ENCODE data around the gene CAMTA1. TPM values are rescaled to one million over a fixed set of nuclear protein-coding genes. Genes with fewer than 3 reads are reported as not detected.

The CAMTA1 gene
- polyA plus RNA-seq, 1 donor from 2014 or later: 79.0 TPM

DNA sequence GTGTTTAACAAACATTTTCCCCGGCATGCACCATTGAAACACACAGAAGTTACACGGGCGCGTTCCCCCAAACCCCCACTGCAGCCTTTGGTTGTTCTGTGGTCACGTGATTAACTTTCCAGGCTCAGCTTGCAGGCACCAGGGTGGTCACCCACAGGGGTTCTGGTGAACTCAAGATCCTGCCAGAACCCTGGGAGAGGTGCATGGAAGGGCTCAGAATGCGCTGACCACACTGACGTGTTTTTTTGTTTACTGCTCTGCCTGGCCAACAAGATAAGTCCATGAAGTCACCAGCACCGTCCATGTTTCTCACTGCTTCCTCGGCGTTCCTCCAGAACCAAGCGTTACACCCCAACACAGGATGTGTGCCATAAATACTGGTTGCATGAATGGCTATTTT lies 756.4 kb downstream of the CAMTA1 start:
- H3K36me3 Mint-ChIP-seq: no peaks in the 10 kb centered on the region
- no peak overlapping the region for H3K27ac Mint-ChIP-seq
- no peak overlapping the region for H3K4me3 Mint-ChIP-seq
- H3K4me1 Mint-ChIP-seq: no peaks in the 10 kb centered on the region
- H3K27me3 Mint-ChIP-seq: peaks cover 5% of the 10 kb centered on the region
- no peaks in the 10 kb centered on the region for H3K9me3 Mint-ChIP-seq

DNA sequence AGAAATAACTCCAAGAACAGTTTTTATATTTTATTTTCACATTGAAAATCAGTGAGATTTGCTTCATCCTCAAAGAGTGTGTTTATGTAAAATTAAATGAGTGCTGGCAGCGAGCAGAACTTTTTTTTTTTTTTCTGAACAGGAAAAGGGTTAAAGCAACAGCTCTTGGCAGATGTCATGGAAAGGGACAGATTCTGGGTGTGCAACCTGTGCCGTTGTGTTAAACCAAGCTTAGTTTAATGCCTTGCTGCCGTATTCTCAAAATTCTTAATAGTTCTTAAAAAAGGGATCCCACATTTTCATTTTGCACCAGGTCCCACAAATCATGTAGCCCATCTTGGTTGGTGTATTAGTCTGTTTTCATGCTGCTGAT lies 758.5 kb downstream of the CAMTA1 start:
- H3K27me3 Mint-ChIP-seq: peaks cover 5% of the 10 kb centered on the region
- H3K27ac Mint-ChIP-seq: no peak overlapping the region
- H3K4me3 Mint-ChIP-seq: no peak overlapping the region
- H3K9me3 Mint-ChIP-seq: no peaks in the 10 kb centered on the region
- no peaks in the 10 kb centered on the region for H3K4me1 Mint-ChIP-seq
- no peaks in the 10 kb centered on the region for H3K36me3 Mint-ChIP-seq

DNA sequence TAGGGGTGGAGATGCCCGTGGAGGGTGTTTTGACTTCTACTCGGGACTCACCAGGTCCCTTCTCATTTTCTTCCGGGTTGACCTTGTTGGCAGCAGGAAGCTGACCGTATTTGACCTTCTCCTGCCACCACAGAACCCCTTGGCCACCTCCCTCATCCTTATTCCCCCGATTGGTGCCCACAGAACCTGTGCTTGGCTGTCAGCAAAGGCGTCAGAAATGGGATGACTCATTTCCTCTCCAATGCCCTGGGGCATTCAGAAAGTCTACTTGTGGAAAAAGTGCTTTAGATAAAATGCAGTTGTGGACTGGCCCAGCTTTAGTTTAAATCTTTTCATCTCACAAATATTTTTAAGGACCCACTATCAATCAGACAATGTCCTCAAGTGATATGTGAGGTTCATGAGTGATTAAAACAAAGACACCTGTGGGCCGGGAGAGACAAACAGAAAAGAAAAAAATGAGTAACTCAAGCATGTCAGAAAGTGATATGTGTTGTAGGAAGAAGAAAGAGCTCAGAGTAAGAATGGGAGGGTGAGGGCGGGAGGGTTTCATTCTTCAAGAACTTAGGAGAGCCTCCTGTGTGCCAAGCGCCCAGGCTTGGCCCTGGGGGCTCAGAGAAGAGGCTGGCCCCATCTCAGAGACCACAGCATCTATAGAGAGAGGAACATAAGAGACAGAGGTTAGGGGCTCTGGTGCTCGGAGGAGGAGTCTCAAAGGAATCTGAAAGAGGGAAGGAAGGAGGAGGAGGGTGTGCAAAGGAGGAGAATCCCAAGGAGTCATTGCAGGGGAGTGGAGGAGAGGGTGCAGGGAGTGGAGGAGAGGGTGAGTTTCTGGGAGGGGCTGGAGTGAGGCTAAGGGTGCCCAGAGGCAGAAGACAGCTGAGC lies 764.3 kb downstream of the CAMTA1 start:
- no peak overlapping the region for H3K4me3 Mint-ChIP-seq
- peaks cover 0 to 2% (median 0%) of the 10 kb centered on the region in 3 donors for H3K9me3 Mint-ChIP-seq
- H3K36me3 Mint-ChIP-seq: peaks cover 3% of the 10 kb centered on the region
- peaks cover 0 to 1% (median 0%) of the 10 kb centered on the region in 3 donors for H3K4me1 Mint-ChIP-seq
- H3K27me3 Mint-ChIP-seq: peaks cover 4% of the 10 kb centered on the region
- H3K27ac Mint-ChIP-seq: no peak overlapping the region

DNA sequence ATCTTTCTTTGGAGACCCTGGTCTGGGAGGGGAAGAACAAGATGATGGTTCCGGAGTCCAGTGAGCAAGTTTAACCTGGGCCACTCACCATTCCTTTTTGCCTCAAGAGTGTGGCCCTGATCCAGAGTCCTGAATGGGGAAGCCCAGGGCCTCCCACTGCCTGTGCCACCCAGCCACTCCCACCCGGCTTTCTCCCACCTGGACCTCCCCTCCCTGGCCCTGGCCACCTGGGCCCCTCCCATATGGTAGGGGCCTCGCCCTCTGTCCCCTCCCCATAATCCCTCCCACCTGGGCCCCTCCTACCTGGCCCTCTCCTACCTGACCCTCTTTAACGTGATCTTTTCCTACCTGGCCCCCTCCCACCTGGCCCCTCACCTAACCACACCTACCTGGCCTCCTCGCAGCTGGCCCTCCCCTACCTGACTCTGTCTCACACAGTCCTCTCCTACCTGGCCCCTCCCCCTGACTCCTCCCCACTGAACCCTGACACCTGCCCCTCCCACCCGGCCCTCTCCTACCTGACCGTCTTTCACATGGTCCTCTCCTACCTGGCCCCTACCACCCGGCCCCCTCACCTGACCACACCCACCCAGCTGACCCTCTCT lies 765.1 kb downstream of the CAMTA1 start:
- Mint-ChIP-seq H3K4me1 (peaks cover 0 to 1% (median 0%) of the 10 kb centered on the region in 3 donors), H3K27ac (no peak overlapping the region), H3K4me3 (no peak overlapping the region), H3K27me3 (peaks cover 3% of the 10 kb centered on the region), H3K9me3 (peaks cover 0 to 2% (median 0%) of the 10 kb centered on the region in 3 donors), H3K36me3 (peaks cover 3% of the 10 kb centered on the region)

DNA sequence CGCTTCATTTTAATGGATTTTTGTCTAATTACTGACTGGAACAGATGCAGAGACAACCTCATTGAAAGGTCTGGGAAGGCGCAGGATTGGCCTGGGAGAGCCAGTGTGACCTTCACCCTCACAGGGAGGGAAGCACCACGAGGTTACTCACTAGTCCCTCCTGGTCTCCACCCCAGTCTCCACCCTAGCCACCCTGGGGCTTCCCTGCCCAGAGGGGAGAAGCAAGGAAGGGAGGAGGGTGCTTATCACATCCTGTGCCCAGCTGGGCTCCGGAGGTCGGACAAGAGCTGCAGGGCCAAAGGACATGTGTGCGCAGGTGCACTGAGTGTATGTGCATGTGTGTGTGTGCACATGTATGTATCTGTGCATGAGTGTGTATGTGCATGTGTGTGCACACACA lies 765.7 kb downstream of the CAMTA1 start:
- Mint-ChIP-seq H3K9me3 (peaks cover 0 to 2% (median 0%) of the 10 kb centered on the region in 3 donors), H3K4me1 (peaks cover 0 to 1% (median 0%) of the 10 kb centered on the region in 3 donors), H3K27me3 (peaks cover 6% of the 10 kb centered on the region), H3K36me3 (peaks cover 3% of the 10 kb centered on the region), H3K4me3 (no peak overlapping the region), H3K27ac (no peak overlapping the region)

DNA sequence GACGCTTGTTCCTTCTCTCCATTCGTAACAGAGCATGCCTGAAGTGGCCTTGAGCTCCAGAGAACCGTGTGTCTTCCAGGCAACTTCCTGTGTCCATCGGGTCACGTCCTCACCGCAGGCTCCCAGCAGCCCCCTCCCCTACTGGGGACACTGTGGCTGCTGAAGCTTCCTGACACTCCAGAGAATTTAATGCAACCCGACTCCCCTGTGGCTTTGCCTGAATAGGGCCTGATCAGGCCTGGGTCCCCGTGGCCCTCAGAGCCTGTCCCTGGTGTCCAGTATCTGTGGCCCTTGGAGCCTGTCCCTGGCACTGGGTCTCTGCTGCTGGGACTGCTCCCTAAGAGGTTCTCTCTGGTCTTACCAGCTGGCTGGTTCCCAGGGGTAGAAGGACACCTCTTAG lies 766.2 kb downstream of the CAMTA1 start:
- H3K27me3 Mint-ChIP-seq: peaks cover 7% of the 10 kb centered on the region
- no peak overlapping the region for H3K27ac Mint-ChIP-seq
- H3K9me3 Mint-ChIP-seq: peaks cover 0 to 2% (median 0%) of the 10 kb centered on the region in 3 donors
- peaks cover 0 to 1% (median 0%) of the 10 kb centered on the region in 3 donors for H3K4me1 Mint-ChIP-seq
- H3K36me3 Mint-ChIP-seq: peaks cover 3% of the 10 kb centered on the region
- H3K4me3 Mint-ChIP-seq: peak overlapping the region in 1 of 4 donors; percentile 32

DNA sequence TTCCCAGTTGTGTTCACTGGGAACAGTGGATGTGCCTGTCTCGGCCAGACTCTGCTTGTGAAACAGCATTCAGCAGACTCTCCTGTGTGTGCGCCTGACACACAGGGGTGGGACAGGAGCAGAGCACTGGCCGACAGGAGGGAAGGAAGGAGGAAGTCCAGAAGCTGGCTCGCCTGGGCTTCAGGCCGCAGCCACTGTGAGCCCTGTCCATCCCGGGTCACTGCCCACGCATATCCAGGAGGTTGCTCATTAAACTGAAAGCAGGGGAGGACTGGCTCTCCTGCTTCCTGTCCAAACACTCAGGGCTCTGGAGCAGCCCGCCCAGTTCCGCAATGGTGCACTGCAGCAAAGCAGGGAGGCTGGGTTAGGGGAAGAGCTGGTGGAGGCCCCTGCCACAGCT lies 767.1 kb downstream of the CAMTA1 start:
- H3K27me3 Mint-ChIP-seq: peaks cover 7% of the 10 kb centered on the region
- no peak overlapping the region for H3K27ac Mint-ChIP-seq
- no peak overlapping the region for H3K4me3 Mint-ChIP-seq
- peaks cover 0 to 1% (median 0%) of the 10 kb centered on the region in 3 donors for H3K4me1 Mint-ChIP-seq
- H3K9me3 Mint-ChIP-seq: peaks cover 0 to 2% (median 0%) of the 10 kb centered on the region in 3 donors
- H3K36me3 Mint-ChIP-seq: peaks cover 3% of the 10 kb centered on the region

DNA sequence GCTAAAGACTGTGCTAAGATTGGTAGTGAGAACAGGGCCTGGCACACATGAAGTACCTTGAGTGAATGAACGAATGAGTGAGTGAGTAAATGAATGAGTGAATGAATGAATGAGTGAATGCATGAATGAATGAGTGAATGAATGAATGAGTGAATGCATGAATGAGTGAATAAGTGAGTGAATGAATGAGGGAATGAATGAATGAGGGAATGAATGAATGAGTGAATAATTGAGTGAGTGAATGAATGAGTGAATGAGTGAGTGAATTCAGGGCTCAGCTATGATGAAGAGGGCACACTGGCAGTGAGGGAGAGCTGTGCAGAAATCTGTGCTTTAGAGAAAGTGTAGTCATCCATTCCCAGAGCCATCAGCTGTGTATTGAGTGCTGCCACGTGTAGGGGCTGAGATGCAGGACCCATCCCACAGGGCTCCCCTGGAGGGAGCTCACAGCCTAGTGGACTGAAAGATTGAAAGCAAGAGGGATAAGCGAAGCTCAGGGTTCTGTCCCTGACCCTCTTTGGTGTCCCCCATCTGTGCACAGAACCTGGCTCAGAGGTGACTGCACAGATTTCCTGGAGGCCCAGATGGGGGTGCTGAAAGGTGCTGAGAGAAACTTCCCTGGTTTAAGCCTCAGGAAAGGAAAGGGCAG lies 767.9 kb downstream of the CAMTA1 start:
- Mint-ChIP-seq H3K27ac (no peak overlapping the region), H3K36me3 (peaks cover 3% of the 10 kb centered on the region), H3K4me3 (peak overlapping the region in 1 of 4 donors; percentile 63), H3K27me3 (peaks cover 7% of the 10 kb centered on the region), H3K9me3 (peaks cover 0 to 2% (median 0%) of the 10 kb centered on the region in 3 donors), H3K4me1 (peaks cover 0 to 1% (median 0%) of the 10 kb centered on the region in 3 donors)

DNA sequence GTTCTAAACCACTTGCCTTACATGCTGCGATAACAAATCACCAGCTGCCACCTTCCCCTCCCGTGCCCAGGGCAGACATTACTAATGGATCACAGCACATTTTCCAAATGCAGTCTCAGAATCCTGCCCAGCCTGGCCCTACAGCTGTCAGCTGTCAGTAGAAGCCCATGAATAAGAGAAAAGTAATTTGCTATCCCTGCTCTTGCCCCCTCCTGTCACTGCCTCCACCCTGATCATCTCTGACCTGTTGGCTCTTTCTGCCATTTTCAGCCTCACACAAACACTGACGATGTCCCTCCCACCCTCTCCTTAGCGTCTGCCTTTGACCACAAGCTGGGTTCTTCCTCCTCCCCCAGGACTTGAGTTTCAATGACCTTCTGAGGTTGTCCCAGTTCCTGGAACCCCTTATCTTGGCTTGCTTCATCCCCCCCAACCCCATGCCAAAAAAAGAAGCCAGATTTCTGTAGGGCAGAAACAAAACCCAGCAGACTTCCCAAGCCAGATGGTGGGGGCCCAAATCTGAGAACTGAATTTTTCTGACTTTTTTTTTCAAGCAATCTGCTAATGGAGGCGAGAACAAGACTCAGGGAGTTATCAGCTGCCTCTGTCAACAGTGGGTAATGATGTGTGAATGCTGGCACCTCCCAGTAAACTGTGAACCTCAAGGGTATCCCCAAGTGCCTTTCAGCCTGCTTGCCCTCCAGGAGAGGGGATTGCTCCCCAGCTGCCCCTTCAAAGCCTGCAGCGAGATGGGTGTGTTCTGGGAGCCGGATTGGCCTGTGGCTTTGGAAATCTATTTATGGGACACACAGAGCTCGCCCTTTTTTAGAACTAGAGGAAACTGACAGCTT lies 769.4 kb downstream of the CAMTA1 start:
- H3K36me3 Mint-ChIP-seq: peaks cover 3% of the 10 kb centered on the region
- peak overlapping the region in 1 of 4 donors; percentile 47 for H3K4me3 Mint-ChIP-seq
- peaks cover 0 to 1% (median 0%) of the 10 kb centered on the region in 3 donors for H3K4me1 Mint-ChIP-seq
- no peak overlapping the region for H3K27ac Mint-ChIP-seq
- peaks cover 9% of the 10 kb centered on the region for H3K27me3 Mint-ChIP-seq
- H3K9me3 Mint-ChIP-seq: peaks cover 0 to 2% (median 0%) of the 10 kb centered on the region in 3 donors

DNA sequence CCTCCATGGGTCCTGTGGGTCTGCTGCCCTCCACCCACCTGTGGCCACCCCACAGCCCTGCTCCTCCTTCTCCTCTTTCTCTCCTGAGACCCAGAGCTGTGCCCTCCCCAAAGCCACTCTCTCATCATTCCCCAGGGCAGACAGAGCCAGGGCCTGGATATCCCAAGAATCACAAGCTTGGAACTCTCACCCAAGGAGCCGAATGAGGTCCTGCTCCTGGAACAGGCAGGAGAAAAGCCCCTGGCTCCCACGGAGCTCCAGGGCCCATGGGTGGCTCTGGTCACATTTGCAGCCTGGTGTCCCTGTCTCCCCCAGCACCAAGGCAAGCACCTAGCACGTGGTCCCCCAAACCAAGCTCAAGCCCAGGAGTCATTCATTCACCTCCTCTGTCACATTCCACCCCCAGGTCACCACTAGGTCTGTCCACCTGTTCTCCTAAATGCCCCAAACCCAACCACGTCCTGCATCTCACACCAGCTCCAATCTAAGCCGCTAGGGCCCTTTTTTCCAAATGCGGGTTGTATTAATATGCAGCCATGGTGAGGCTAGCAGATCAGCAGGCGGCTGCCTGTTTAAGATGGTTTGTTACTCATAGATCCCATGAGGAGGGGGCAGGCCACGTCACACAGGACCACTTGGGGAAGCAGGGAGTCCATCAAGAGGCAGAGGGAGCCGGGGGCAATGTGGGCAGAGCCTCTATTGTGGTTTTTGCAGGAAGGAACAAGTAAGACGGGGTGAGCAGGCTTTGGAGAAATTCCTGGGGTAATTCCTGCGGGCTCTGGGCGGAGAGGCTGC lies 770.3 kb downstream of the CAMTA1 start:
- Mint-ChIP-seq H3K4me1 (peaks cover 0 to 1% (median 0%) of the 10 kb centered on the region in 3 donors), H3K9me3 (peaks cover 0 to 2% (median 0%) of the 10 kb centered on the region in 3 donors), H3K36me3 (peaks cover 3% of the 10 kb centered on the region), H3K27ac (peak overlapping the region in 1 of 3 donors; percentile 74), H3K4me3 (peak overlapping the region in 1 of 4 donors; percentile 49), H3K27me3 (peaks cover 5% of the 10 kb centered on the region)

DNA sequence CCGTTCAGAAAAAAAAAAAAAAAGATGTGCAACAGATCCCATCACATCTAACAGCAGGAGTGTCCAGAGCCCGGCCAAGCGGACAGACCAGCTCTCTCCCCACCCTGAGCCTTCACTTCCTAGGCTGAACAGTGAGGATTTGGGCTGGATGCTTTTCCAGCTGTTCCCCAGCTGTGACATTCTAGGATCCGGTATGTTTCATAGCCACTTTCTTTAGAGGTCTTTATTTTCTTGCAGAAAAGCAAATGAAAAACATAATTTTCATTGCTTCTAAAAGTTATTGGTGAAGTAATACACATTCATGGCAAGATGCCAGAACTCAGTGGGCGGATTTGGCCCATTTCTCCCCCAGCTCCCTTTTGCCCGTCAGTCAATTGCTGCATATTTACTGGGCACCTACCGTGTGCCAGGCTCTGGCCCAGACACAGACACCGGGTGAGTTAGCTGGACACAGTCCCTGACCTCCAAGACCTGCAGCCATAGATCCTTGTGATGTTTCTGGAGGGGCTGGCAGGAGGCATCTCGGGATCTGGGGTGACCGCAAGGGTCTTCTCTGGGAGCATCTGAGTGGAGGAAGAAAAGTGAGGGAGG lies 772.1 kb downstream of the CAMTA1 start:
- Mint-ChIP-seq H3K4me3 (no peak overlapping the region), H3K27ac (no peak overlapping the region), H3K9me3 (peaks cover 0 to 2% (median 0%) of the 10 kb centered on the region in 3 donors), H3K27me3 (peaks cover 5% of the 10 kb centered on the region), H3K4me1 (peaks cover 0 to 1% (median 0%) of the 10 kb centered on the region in 3 donors), H3K36me3 (peaks cover 3% of the 10 kb centered on the region)

DNA sequence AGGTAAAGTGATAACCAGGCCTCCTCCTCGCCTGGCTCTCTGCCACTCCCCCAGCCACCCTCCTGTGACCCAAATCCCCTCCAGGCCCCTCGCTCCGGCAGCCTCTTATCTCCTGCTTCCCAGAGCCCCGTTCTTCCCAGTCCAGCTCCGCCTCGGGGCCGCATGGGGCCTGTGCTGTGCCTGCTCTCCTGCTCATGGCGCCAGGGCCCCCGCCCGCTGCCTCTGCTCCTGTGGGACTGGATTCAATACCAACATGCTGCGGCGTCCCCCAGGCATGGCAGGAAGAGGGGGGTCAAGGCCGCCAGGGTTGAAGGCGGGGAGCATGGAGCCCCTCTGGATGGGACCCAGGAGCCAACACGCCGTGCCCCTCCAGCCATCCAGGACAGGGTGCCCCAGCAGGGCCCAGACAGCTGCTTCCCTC lies 772.8 kb downstream of the CAMTA1 start:
- Mint-ChIP-seq H3K4me1 (no peaks in the 10 kb centered on the region), H3K27me3 (peaks cover 5% of the 10 kb centered on the region), H3K27ac (no peak overlapping the region), H3K36me3 (peaks cover 3% of the 10 kb centered on the region), H3K9me3 (peaks cover 0 to 2% (median 0%) of the 10 kb centered on the region in 3 donors), H3K4me3 (no peak overlapping the region)

DNA sequence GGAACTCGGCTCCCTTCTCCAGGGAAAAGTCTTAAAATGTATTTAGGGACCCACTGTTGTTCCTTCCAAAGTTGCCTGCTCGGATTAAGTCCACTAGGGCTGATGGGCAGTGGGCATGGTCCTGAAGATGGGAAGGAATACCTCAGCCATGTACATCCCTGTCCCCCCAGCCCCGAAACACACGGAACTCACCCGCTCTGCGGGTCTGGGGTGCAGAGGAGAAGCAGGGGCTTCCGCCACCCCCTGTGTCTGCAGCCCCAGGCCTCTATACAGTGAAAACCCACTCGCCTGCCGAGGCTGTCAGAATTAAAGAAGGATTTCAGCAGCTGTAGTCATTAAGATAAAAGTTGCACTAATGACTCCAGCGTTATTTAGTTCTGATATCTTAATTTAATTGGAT lies 773.2 kb downstream of the CAMTA1 start:
- H3K27me3 Mint-ChIP-seq: peaks cover 5% of the 10 kb centered on the region
- H3K9me3 Mint-ChIP-seq: peaks cover 0 to 2% (median 0%) of the 10 kb centered on the region in 3 donors
- H3K4me1 Mint-ChIP-seq: no peaks in the 10 kb centered on the region
- no peak overlapping the region for H3K4me3 Mint-ChIP-seq
- H3K36me3 Mint-ChIP-seq: peaks cover 3% of the 10 kb centered on the region
- no peak overlapping the region for H3K27ac Mint-ChIP-seq
